K562 (cell line): ENCODE measurements around the gene CDK5RAP3. TPM values are rescaled to one million over a fixed set of nuclear protein-coding genes. Genes with fewer than 3 reads are reported as not detected.

Experiments used
- ARNT ChIP-seq, 2 experiments: fragments of 450-650 bp; IDR thresholded peaks; 2 replicates each; pipeline ENCODE4 v1.6.1; 2016; ENCODE audit warnings: mild to moderate bottlenecking in 1 of 2
- ATF7 ChIP-seq: fragments of 450-650 bp; IDR thresholded peaks from 2 replicates; pipeline ENCODE4 v1.7.1; 2014; ENCODE audit warnings: mild to moderate bottlenecking, moderate library complexity
- BHLHE40 ChIP-seq: IDR thresholded peaks from 2 replicates; pipeline ENCODE4 v1.6.1; 2011; ENCODE audit warnings: low read length, improper control_type of control experiment
- CHD1 ChIP-seq: fragments of 200-600 bp; sonication (generic); IDR thresholded peaks from one replicate; pipeline ENCODE4 v1.6.1; 2012; ENCODE audit warnings: mild to moderate bottlenecking, moderate library complexity, low read length, inconsistent platforms
- CREB3 ChIP-seq: fragments of 450-650 bp; conservative IDR thresholded peaks from 2 replicates; pipeline ENCODE4 v1.6.1; 2016; ENCODE audit warnings: missing genetic modification characterization, low read depth, mild to moderate bottlenecking, missing compliant biosample characterization, moderate library complexity
- CTBP1 ChIP-seq: fragments of 450-650 bp; IDR thresholded peaks from 2 replicates; pipeline ENCODE4 v1.6.1; 2016; ENCODE audit warnings: borderline replicate concordance
- E2F1 ChIP-seq: sonication (generic); formaldehyde crosslinking; IDR thresholded peaks from 2 replicates; pipeline ENCODE4 v1.8.1; 2023; ENCODE audit warnings: mild to moderate bottlenecking, missing genetic modification reagents, moderate library complexity
- EGR1 ChIP-seq: fragments of 450-650 bp; conservative IDR thresholded peaks from 2 replicates; pipeline ENCODE4 v1.6.1; 2017; ENCODE audit warnings: mild to moderate bottlenecking
- ESRRA ChIP-seq: fragments of 450-650 bp; IDR thresholded peaks from 2 replicates; pipeline ENCODE4 v1.6.1; 2014; ENCODE audit warnings: low read depth, mild to moderate bottlenecking, moderate library complexity, borderline replicate concordance
- EZH2 ChIP-seq: IDR thresholded peaks from 2 replicates; pipeline ENCODE4 v1.6.1; 2012; ENCODE audit warnings: low read depth, mild to moderate bottlenecking, inconsistent platforms, low read length, borderline replicate concordance
- FOXK2 ChIP-seq, 2 experiments: fragments of 450-650 bp; IDR thresholded peaks in 1 of 2; conservative IDR thresholded peaks in 1 of 2; 2 replicates each; pipeline ENCODE4 v1.6.1; 2016; ENCODE audit warnings: low read depth in 2 of 2, mild to moderate bottlenecking in 1 of 2
- GTF2F1 ChIP-seq: IDR thresholded peaks from 2 replicates; pipeline ENCODE4 v1.6.1; 2011; ENCODE audit warnings: low read depth, low read length, improper control_type of control experiment
- SMARCB1 ChIP-seq: IDR thresholded peaks from 2 replicates; pipeline ENCODE4 v1.6.1; 2011; ENCODE audit warnings: improper control_type of control experiment, low read depth; ENCODE audit not compliant: insufficient read length
- TCF3 ChIP-seq: sonication (generic); formaldehyde crosslinking; IDR thresholded peaks from 2 replicates; pipeline ENCODE4 v1.4.0; 2020; ENCODE audit warnings: mild to moderate bottlenecking, missing genetic modification reagents
- TEAD1 ChIP-seq, 2 experiments: fragments of 450-650 bp in 1 of 2; sonication (generic) in 1 of 2; formaldehyde crosslinking; IDR thresholded peaks; 2 replicates each; pipeline versions ENCODE4 v1.4.0 to v1.8.0; 2020 to 2022; ENCODE audit warnings: mild to moderate bottlenecking in 2 of 2, missing genetic modification reagents in 1 of 2
- U2AF2 ChIP-seq: fragments of 200-400 bp; formaldehyde crosslinking; optimal IDR thresholded peaks from 2 replicates; pipeline ENCODE3; 2017; ENCODE audit warnings: low read depth, mild to moderate bottlenecking, low read length
- USF1 ChIP-seq: sonication (generic); formaldehyde crosslinking; IDR thresholded peaks from 2 replicates; pipeline ENCODE4 v1.9.0; 2022; ENCODE audit warnings: mild to moderate bottlenecking, missing genetic modification reagents
- ZBTB9 ChIP-seq: fragments of 450-650 bp; formaldehyde crosslinking; IDR thresholded peaks from 2 replicates; pipeline ENCODE4 v1.4.0; 2020; ENCODE audit warnings: mild to moderate bottlenecking, moderate library complexity
- ZEB2 ChIP-seq: fragments of 450-650 bp; IDR thresholded peaks from 2 replicates; pipeline ENCODE4 v1.6.1; 2016
- ZNF444 ChIP-seq: fragments of 250-450 bp; sonication (Bioruptor Pico); IDR thresholded peaks from 2 replicates; pipeline ENCODE4 v1.4.0; 2020; ENCODE audit warnings: mild to moderate bottlenecking, moderate library complexity
- ZNF589 ChIP-seq: fragments of 200-800 bp; sonication (Bioruptor generic); IDR thresholded peaks from 2 replicates; pipeline ENCODE4 v1.6.1; 2016; ENCODE audit warnings: low read depth, missing genetic modification characterization, missing compliant biosample characterization
- polyA plus RNA-seq, 8 experiments: library from polyadenylated mRNA; depleted of rRNA in 4 of 8; stranded (reverse) in 5 of 8; unstranded in 3 of 8; fragments of >200 nt; fragmentation: Nextera tagmentation in 2 of 8; fragmentation: Illumina TruSeq in 1 of 8; extraction: Ambion mirVana in 2 of 8; extraction: Trizol in 1 of 8; gene quantifications; 2 replicates each; pipeline versions ENCODE4 v1.2.1 to v1.2.3, GENCODE V29; 2011 to 2014; ENCODE audit warnings: inconsistent platforms in 1 of 8, missing spikeins in 1 of 8
- total RNA-seq, 7 experiments: library from RNA; depleted of rRNA in 6 of 7; stranded (reverse); fragments of >200 nt in 6 of 7; fragmentation: Illumina TruSeq in 2 of 7; extraction: Trizol in 2 of 7; gene quantifications; 2 replicates each; pipeline versions ENCODE4 v1.2.1 to v1.2.3, GENCODE V29; 2011 to 2021; ENCODE audit warnings: low replicate concordance in 1 of 7

CDK5RAP3 gene
- total and polyA plus RNA-seq, 9 of the 15 experiments (the other 6 are each of a cell fraction or from before 2014, with no cell fraction given), result 44.2 to 202 (median 91.5) TPM

- TF ChIP-seq TCF3 (CRISPR knock-in tag) (peak; percentile 12; the same call in 1 of the 2 replicates), ZNF444 (CRISPR knock-in tag) (no peak), ESRRA (peak; percentile 23), ZNF589 (CRISPR knock-in tag) (peak; percentile 80), CREB3 (peak; percentile 75; the same call in 1 of the 2 replicates), U2AF2 (no peak), E2F1 (CRISPR knock-in tag) (peak; percentile 73), CTBP1 (peak; percentile 37; the same call in 1 of the 2 replicates), SMARCB1 (no peak), TEAD1 (CRISPR knock-in tag; IDR thresholded peaks at IDR 0.05) (peak in 1 of 2 experiments; percentile 48; a peak in 2 of 4 replicates), ARNT (IDR thresholded peaks at IDR 0.05) (0 out of 4 replicates have a peak, but pooled peaks of 1 of the 2 experiments have one; percentile 2), CHD1 (peak; percentile 63), EGR1 (peak; percentile 52), ZEB2 (peak; percentile 44; the same call in 1 of the 2 replicates), FOXK2 (conservative IDR thresholded peaks at IDR 0.05 in 1 of 2, IDR thresholded peaks at IDR 0.05 in 1 of 2; ENCODE audit: low read depth in 2 of 2) (peak in 1 of 2 experiments; percentile 51; a peak in 1 of 4 replicates), BHLHE40 (peak; percentile 82), EZH2 (no peak), ATF7 (peak; percentile 90), ZBTB9 (CRISPR knock-in tag) (peak; percentile 42; the same call in 1 of the 2 replicates), GTF2F1 (peak; percentile 48; the same call in 1 of the 2 replicates), USF1 (CRISPR knock-in tag) (peak; percentile 85)
Measured at GRCh38 chr17:47941246-47942095, 29.4 kb upstream of the CDK5RAP3 start, which contains the start of gene PNPO (continued).
